HEK293 (cell line): ENCODE results near the gene TAMALIN.

Source experiments
- CTCF ChIP-seq: fragments of 450-650 bp; formaldehyde crosslinking; IDR thresholded peaks from 2 replicates; pipeline ENCODE4 v1.5.1; 2016; ENCODE audit warnings: missing biosample characterization, missing genetic modification characterization
- ZFP41 ChIP-seq: fragments of 450-650 bp; formaldehyde crosslinking; IDR thresholded peaks from 2 replicates; pipeline ENCODE4 v1.5.1; 2016; ENCODE audit warnings: missing biosample characterization, missing genetic modification characterization, borderline replicate concordance
- ZXDB ChIP-seq: fragments of 450-650 bp; formaldehyde crosslinking; IDR thresholded peaks from 2 replicates; pipeline ENCODE4 v1.5.1; 2016; ENCODE audit warnings: missing biosample characterization, missing genetic modification characterization

DNA sequence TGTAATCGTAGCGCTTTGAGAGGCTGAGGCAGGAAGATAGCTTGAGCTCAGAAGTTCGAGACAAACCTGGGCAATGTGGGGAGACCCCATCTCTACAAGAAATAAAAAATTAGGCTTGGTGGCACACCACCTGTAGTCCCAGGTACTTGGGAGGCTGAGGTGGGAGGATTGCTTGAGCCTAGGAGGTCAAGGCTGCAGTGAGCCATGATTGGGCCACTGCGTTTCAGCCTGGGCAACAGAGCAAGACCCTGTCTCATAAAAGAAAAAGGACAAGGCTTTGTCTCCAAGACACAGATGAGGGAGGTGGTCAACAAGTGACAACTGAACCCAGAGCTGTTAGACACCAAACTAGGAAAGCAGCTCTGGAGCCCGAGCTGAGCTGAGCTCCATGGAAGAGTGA is 14.5 kb upstream of the TAMALIN start:
- TF ChIP-seq ZFP41 (tag by site-specific recombination): no peak
- TF ChIP-seq ZXDB (tag by site-specific recombination): no peak
- TF ChIP-seq CTCF (tag by site-specific recombination): no peak
